Panc1 (cell line): ENCODE data around the gene CMTM4.

ENCODE experiments used
- CTCF ChIP-seq: fragments of 450-650 bp; IDR thresholded peaks from 2 replicates; pipeline ENCODE4 v1.5.1; 2017; ENCODE audit warnings: mild to moderate bottlenecking
- POLR2AphosphoS5 ChIP-seq: IDR thresholded peaks from 2 replicates; pipeline ENCODE4 v1.6.1; 2012; ENCODE audit warnings: mild to moderate bottlenecking, low read depth, low read length, moderate library complexity
- TCF7L2 ChIP-seq: IDR thresholded peaks from 2 replicates; pipeline ENCODE4 v1.6.1; 2011; ENCODE audit warnings: mild to moderate bottlenecking, low read depth, low read length, inconsistent platforms

GRCh38 chr16:66596986-66597848 lies 99.3 kb downstream of the CMTM4 start:
- TF ChIP-seq CTCF (no peak), POLR2AphosphoS5 (no peak), TCF7L2 (no peak)
